SK-N-SH (cell line): ENCODE data around the gene MATR3. TPM values are rescaled to one million over a fixed set of nuclear protein-coding genes. Genes with fewer than 3 reads are reported as not detected.
A peak's percentile ranks its signal among the peaks of the same experiment; 100 is the strongest.

ENCODE experiments used
- CTCF ChIA-PET: fragments of 300-600, 350-600 bp; formaldehyde crosslinking; extraction: SDS; loops from one replicate; lab custom pipeline; 2021; lab: Yijun Ruan, JAX
- POLR2A ChIA-PET: fragments of 350-600 bp; sonication (Branson Sonifier 250); formaldehyde crosslinking; extraction: SDS; loops from one replicate; lab custom pipeline; 2020; ENCODE audit warnings: antibody characterized with exemption, inconsistent platforms; lab: Yijun Ruan, JAX
- DNase-seq: peaks from one replicate; pipeline ENCODE4 v3.0.0; 2012
- H2AFZ ChIP-seq: fragments of 200-600 bp; sonication (generic); 2 replicates; pipeline ENCODE4 v1.8.1; 2016; ENCODE audit warnings: antibody characterized with exemption, mild to moderate bottlenecking, low read depth
- H3F3A ChIP-seq: fragments of 200-600 bp; sonication (generic); replicated peaks from 2 replicates; pipeline ENCODE3; 2016; ENCODE audit warnings: antibody characterized with exemption, mild to moderate bottlenecking; ENCODE audit not compliant: insufficient read depth
- H3K27ac ChIP-seq, 2 experiments: fragments of 200-500 bp in 1 of 2; fragments of 200-600 bp in 1 of 2; sonication (Bioruptor generic) in 1 of 2; sonication (generic), shearing (Covaris generic) in 1 of 2; 2 replicates each; pipeline versions ENCODE4 v1.5.1 to v1.6.1; 2014 to 2016; ENCODE audit warnings: low read depth in 2 of 2, inconsistent platforms in 1 of 2, low read length in 1 of 2, mild to moderate bottlenecking in 1 of 2, mixed read lengths in 1 of 2
- H3K27me3 ChIP-seq: fragments of 200-600 bp; sonication (generic), shearing (Covaris generic); 2 replicates; pipeline ENCODE4 v1.6.1; 2016; ENCODE audit warnings: mixed run types; ENCODE audit not compliant: insufficient read depth
- H3K36me3 ChIP-seq, 2 experiments: fragments of 200-500 bp in 1 of 2; fragments of 200-600 bp in 1 of 2; sonication (Bioruptor generic) in 1 of 2; sonication (generic) in 1 of 2; replicated peaks in 1 of 2; 2 replicates each; pipeline versions ENCODE3 to v1.5.1; 2014 to 2016; ENCODE audit warnings: low read length in 1 of 2, mild to moderate bottlenecking in 1 of 2; ENCODE audit not compliant: insufficient read depth in 2 of 2, control insufficient read depth in 1 of 2
- H3K4me1 ChIP-seq, 2 experiments: fragments of 200-500 bp in 1 of 2; fragments of 200-600 bp in 1 of 2; sonication (Bioruptor generic) in 1 of 2; sonication (generic), shearing (Covaris generic) in 1 of 2; 2 replicates each; pipeline versions ENCODE4 v1.5.1 to v1.6.1; 2014 to 2016; ENCODE audit warnings: low read depth in 1 of 2, low read length in 1 of 2, mixed run types in 1 of 2; ENCODE audit not compliant: insufficient read depth in 2 of 2, control insufficient read depth in 1 of 2
- H3K4me2 ChIP-seq: fragments of 200-600 bp; sonication (generic), shearing (Covaris generic); 2 replicates; pipeline ENCODE4 v1.6.1; 2017; ENCODE audit warnings: mixed run types
- H3K4me3 ChIP-seq, 2 experiments: fragments of 200-500 bp in 1 of 2; fragments of 200-600 bp in 1 of 2; sonication (Bioruptor generic) in 1 of 2; sonication (generic), shearing (Covaris generic) in 1 of 2; 2 replicates each; pipeline versions ENCODE4 v1.5.1 to v1.8.1; 2014 to 2016; ENCODE audit warnings: low read depth in 2 of 2, inconsistent platforms in 1 of 2, low read length in 1 of 2, mild to moderate bottlenecking in 1 of 2, mixed read lengths in 1 of 2, moderate library complexity in 1 of 2
- H3K79me2 ChIP-seq: fragments of 200-600 bp; sonication (generic); 2 replicates; pipeline ENCODE4 v1.8.1; 2017; ENCODE audit warnings: mild to moderate bottlenecking; ENCODE audit not compliant: insufficient read depth
- H3K9ac ChIP-seq: fragments of 200-600 bp; sonication (generic); 2 replicates; pipeline ENCODE4 v1.6.1; 2017; ENCODE audit warnings: mixed run types
- H3K9me2 ChIP-seq: fragments of 200-600 bp; sonication (generic); 2 replicates; pipeline ENCODE4 v1.6.1; 2017; ENCODE audit warnings: mixed run types
- H3K9me3 ChIP-seq: fragments of 200-600 bp; sonication (generic); 2 replicates; pipeline ENCODE4 v1.6.1; 2017; ENCODE audit warnings: mixed run types, mild to moderate bottlenecking, moderate library complexity
- H4K20me1 ChIP-seq: fragments of 200-600 bp; sonication (generic); 2 replicates; pipeline ENCODE4 v1.6.1; 2017; ENCODE audit warnings: mild to moderate bottlenecking, mixed run types; ENCODE audit not compliant: insufficient read depth
- CHD2 ChIP-seq: fragments of 150-350 bp; IDR thresholded peaks from 2 replicates; pipeline ENCODE4 v1.6.1; 2018; ENCODE audit warnings: low read length; ENCODE audit not compliant: partially characterized antibody
- EP300 ChIP-seq, 2 experiments: IDR thresholded peaks; 2 replicates each; pipeline versions ENCODE4 v1.4.0 to v1.6.1; 2012; ENCODE audit warnings: borderline replicate concordance in 1 of 2, low read depth in 1 of 2, low read length in 1 of 2
- EZH2phosphoT487 ChIP-seq: fragments of 200-600 bp; sonication (generic); IDR thresholded peaks from 2 replicates; pipeline ENCODE4 v1.6.1; 2017; ENCODE audit warnings: low read depth, mixed run types, mild to moderate bottlenecking, antibody characterized with exemption, moderate library complexity, borderline replicate concordance
- FOSL2 ChIP-seq: IDR thresholded peaks from 2 replicates; pipeline ENCODE4 v1.4.0; 2012; ENCODE audit warnings: low read depth, mild to moderate bottlenecking, moderate library complexity, borderline replicate concordance
- FOXJ3 ChIP-seq: sonication (generic); formaldehyde crosslinking; IDR thresholded peaks from 2 replicates; pipeline ENCODE4 v1.5.1; 2020; ENCODE audit warnings: mild to moderate bottlenecking, missing genetic modification reagents
- FOXM1 ChIP-seq: IDR thresholded peaks from 2 replicates; pipeline ENCODE4 v1.4.0; 2012; ENCODE audit warnings: low read depth, mild to moderate bottlenecking
- GABPA ChIP-seq: IDR thresholded peaks from 2 replicates; pipeline ENCODE4 v1.4.0; 2012; ENCODE audit warnings: low read depth, mild to moderate bottlenecking
- GATA2 ChIP-seq: sonication (generic); formaldehyde crosslinking; IDR thresholded peaks from 2 replicates; pipeline ENCODE4 v1.5.0; 2020; ENCODE audit warnings: mild to moderate bottlenecking, missing genetic modification reagents
- IRF3 ChIP-seq: fragments of 150-350 bp; IDR thresholded peaks from 2 replicates; pipeline ENCODE4 v1.6.1; 2016; ENCODE audit warnings: mild to moderate bottlenecking, low read depth, low read length
- JUND ChIP-seq: IDR thresholded peaks from 2 replicates; pipeline ENCODE4 v1.4.0; 2012
- MAX ChIP-seq: IDR thresholded peaks from 2 replicates; pipeline ENCODE4 v1.4.0; 2012; ENCODE audit warnings: low read depth
- MEF2A ChIP-seq: IDR thresholded peaks from 2 replicates; pipeline ENCODE4 v1.4.0; 2012; ENCODE audit warnings: low read depth, borderline replicate concordance
- MXI1 ChIP-seq: IDR thresholded peaks from 2 replicates; pipeline ENCODE4 v1.6.1; 2012; ENCODE audit warnings: mild to moderate bottlenecking, low read depth, low read length, improper control_type of control experiment
- NFIC ChIP-seq: IDR thresholded peaks from 2 replicates; pipeline ENCODE4 v1.4.0; 2012; ENCODE audit warnings: borderline replicate concordance
- NRF1 ChIP-seq: IDR thresholded peaks from 2 replicates; pipeline ENCODE4 v1.6.1; 2012; ENCODE audit warnings: low read depth, mild to moderate bottlenecking, low read length
- POLR2AphosphoS5 ChIP-seq: IDR thresholded peaks from 2 replicates; pipeline ENCODE4 v1.6.1; 2012; ENCODE audit warnings: low read depth, low read length
- RCOR1 ChIP-seq: fragments of 150-350 bp; IDR thresholded peaks from 2 replicates; pipeline ENCODE4 v1.6.1; 2017; ENCODE audit warnings: antibody characterized with exemption, low read length
- RFX5 ChIP-seq: IDR thresholded peaks from 2 replicates; pipeline ENCODE4 v1.6.1; 2012; ENCODE audit warnings: mild to moderate bottlenecking, improper control_type of control experiment, low read length
- SIN3A ChIP-seq: IDR thresholded peaks from 2 replicates; pipeline ENCODE4 v1.6.1; 2012; ENCODE audit warnings: low read depth, mild to moderate bottlenecking, low read length, moderate library complexity, borderline replicate concordance
- SMC3 ChIP-seq: IDR thresholded peaks from 2 replicates; pipeline ENCODE4 v1.6.1; 2012; ENCODE audit warnings: low read depth, low read length, improper control_type of control experiment
- TAF1 ChIP-seq: IDR thresholded peaks from 2 replicates; pipeline ENCODE4 v1.6.1; 2012; ENCODE audit warnings: low read depth, mild to moderate bottlenecking, low read length, moderate library complexity, borderline replicate concordance
- TEAD4 ChIP-seq: IDR thresholded peaks from 2 replicates; pipeline ENCODE4 v1.4.0; 2012; ENCODE audit warnings: mild to moderate bottlenecking, borderline replicate concordance; ENCODE audit not compliant: insufficient read depth
- YY1 ChIP-seq: IDR thresholded peaks from 2 replicates; pipeline ENCODE4 v1.4.0; 2012; ENCODE audit warnings: low read depth, mild to moderate bottlenecking
- WGBS: methylation state at CpG from one replicate; pipeline ENCODE4 v1.1.6; 2017; ENCODE audit warnings: low lambda C conversion rate; 5-methylcytosine and 5-hydroxymethylcytosine counted together
- polyA plus RNA-seq, 3 experiments: library from polyadenylated mRNA; depleted of rRNA; stranded (reverse); fragments of >200 nt; gene quantifications; 2 replicates each; pipeline ENCODE4 v1.2.3, GENCODE V29; 2012

Gene MATR3
- polyA plus RNA-seq, 1 of the 3 experiments (the other 2 are of a cell fraction) = 40.4 TPM

GRCh38 chr5:139296862-139297326 is 3.4 kb downstream of the MATR3 start:
- no peak overlapping the region; the same call in 1 of the 2 replicates for H3K9ac ChIP-seq
- POLR2A ChIA-PET = interaction anchor here (1.2 to 1.7 kb wide), 2 partner anchors 10 to 45 kb away, joined by 3 to 4 read pairs; no protein-coding TSS in a partner anchor
- 96% methylated on average over 12 of the region's 12 CpGs for WGBS

GRCh38 chr5:139297439-139298133 is 4.0 kb downstream of the MATR3 start:
- DNase-seq = no peak
- H2AFZ ChIP-seq = no peak overlapping the region
- no peaks in the 10 kb centered on the region for H3K36me3 ChIP-seq
- TF ChIP-seq MEF2A (no peak), EZH2phosphoT487 (no peak), NFIC (no peak), JUND (no peak), YY1 (no peak), FOSL2 (no peak), GABPA (no peak), FOXM1 (no peak), SMC3 (no peak), NRF1 (no peak), RCOR1 (no peak), POLR2AphosphoS5 (no peak), EP300 (IDR thresholded peaks at IDR 0.05; ENCODE audit: borderline replicate concordance in 1 of 2, low read depth in 1 of 2, low read length in 1 of 2) (no peak), RFX5 (no peak), IRF3 (no peak), GATA2 (CRISPR knock-in tag) (no peak), FOXJ3 (CRISPR knock-in tag) (no peak)
- TF ChIP-seq, all 33 proteins: peak for 0
- Histone ChIP-seq H3K4me2 (peak overlapping the region; percentile 73; the same call in 1 of the 2 replicates), H3F3A (peaks cover 25% of the 10 kb centered on the region), H3K9me3 (no peaks in the 10 kb centered on the region), H3K9ac (no peak overlapping the region), H3K79me2 (peaks cover 90% of the 10 kb centered on the region), H4K20me1 (peaks cover 81% of the 10 kb centered on the region), H3K27me3 (no peaks in the 10 kb centered on the region), H3K4me3 (no peak overlapping the region), H3K9me2 (no peaks in the 10 kb centered on the region), H3K27ac (no peak overlapping the region), H3K4me1 (peaks cover 10 to 20% of the 10 kb centered on the region in 2 experiments; a peak in 3 of 4 replicates)
- CTCF ChIA-PET = interaction anchor here (1.7 kb wide), 1 partner anchor 16 kb away, joined by 6 read pairs; no protein-coding TSS in a partner anchor
- POLR2A ChIA-PET = interaction anchor here (1.0 to 1.7 kb wide), 2 partner anchors 10 to 45 kb away, joined by 3 to 4 read pairs; partner anchors contain the start of gene PAIP2
- WGBS = 86% methylated on average over 2 of the region's 2 CpGs

More at GRCh38 chr5:139296862-139297326, 3.4 kb downstream of the MATR3 start:
- Histone ChIP-seq H3K4me3 (no peak overlapping the region), H3F3A (peaks cover 23% of the 10 kb centered on the region), H3K27me3 (no peaks in the 10 kb centered on the region), H3K36me3 (no peaks in the 10 kb centered on the region), H2AFZ (no peak overlapping the region), H3K4me1 (peaks cover 10 to 20% of the 10 kb centered on the region in 2 experiments; a peak in 3 of 4 replicates), H3K9me3 (no peaks in the 10 kb centered on the region), H3K79me2 (peaks cover 83% of the 10 kb centered on the region), H3K27ac (0 out of 4 replicates have a peak overlapping the region, but pooled peaks of 1 of the 2 experiments have one; percentile 99), H3K9me2 (no peaks in the 10 kb centered on the region), H3K4me2 (peak overlapping the region; percentile 73), H4K20me1 (peaks cover 74% of the 10 kb centered on the region)
- no peak for TF ChIP-seq NRF1
- no peak for TF ChIP-seq RCOR1
- no peak for TF ChIP-seq MAX
- no peak for TF ChIP-seq MXI1
- no peak for TF ChIP-seq TAF1
- no peak for TF ChIP-seq FOXJ3 (CRISPR knock-in tag)
- no peak for TF ChIP-seq SIN3A
- TF ChIP-seq FOSL2 = no peak
- TF ChIP-seq RFX5 = no peak
- TF ChIP-seq TEAD4 = no peak
- TF ChIP-seq EZH2phosphoT487 = no peak
- TF ChIP-seq NFIC = no peak
- TF ChIP-seq IRF3 = no peak
- TF ChIP-seq CHD2 = no peak
- no peak for TF ChIP-seq GABPA
- no peak for TF ChIP-seq EP300 (IDR thresholded peaks at IDR 0.05; ENCODE audit: borderline replicate concordance in 1 of 2, low read depth in 1 of 2, low read length in 1 of 2)
- CTCF ChIA-PET = interaction anchor here (1.7 kb wide), 1 partner anchor 17 kb away, joined by 6 read pairs; no protein-coding TSS in a partner anchor
- DNase-seq = no peak
